GM19043 (cell line): ENCODE data around the gene MARCHF4.

Source experiments
- ATAC-seq: cut with Tn5 transposase; IDR thresholded peaks from one replicate; pipeline ENCODE4 v1.9.1; 2021; ENCODE audit warnings: low read depth; ENCODE audit not compliant: unreplicated experiment

The MARCHF4 gene

DNA sequence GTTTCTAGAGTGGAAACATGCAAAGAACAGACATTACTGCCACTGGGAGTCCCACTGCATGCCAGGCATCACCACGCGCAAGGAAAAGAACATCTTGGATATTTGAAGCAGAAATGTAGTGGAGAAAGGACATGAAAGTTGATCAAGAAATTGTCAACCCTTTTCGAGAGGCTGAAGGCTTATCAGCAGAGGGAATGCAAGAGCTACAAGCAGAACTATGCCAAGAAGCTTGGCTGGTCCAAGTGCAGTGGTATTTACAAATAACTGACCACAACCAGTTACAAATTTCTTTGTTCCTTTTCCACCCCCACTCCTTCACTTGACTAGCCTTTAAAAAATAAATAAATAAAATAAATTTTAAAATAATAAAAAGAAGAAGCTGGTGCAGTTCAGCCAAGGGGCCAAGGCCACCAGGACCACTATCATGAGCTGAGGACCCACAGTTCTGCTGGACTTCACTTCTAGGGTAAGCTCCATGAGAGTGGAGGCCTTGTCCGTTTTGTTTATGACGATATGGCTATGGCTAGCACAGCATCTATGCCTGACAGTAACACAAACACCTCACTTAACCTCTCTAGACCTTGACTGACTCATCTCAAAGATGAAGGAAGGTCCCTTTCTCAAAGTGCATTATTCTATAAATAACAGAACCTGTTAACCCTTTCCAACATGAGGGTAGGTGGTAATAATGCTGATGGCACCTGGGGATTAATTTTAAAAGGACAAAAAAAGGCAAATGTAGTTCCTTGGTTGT is 20.9 kb downstream of the MARCHF4 start:
- no peak for ATAC-seq

DNA sequence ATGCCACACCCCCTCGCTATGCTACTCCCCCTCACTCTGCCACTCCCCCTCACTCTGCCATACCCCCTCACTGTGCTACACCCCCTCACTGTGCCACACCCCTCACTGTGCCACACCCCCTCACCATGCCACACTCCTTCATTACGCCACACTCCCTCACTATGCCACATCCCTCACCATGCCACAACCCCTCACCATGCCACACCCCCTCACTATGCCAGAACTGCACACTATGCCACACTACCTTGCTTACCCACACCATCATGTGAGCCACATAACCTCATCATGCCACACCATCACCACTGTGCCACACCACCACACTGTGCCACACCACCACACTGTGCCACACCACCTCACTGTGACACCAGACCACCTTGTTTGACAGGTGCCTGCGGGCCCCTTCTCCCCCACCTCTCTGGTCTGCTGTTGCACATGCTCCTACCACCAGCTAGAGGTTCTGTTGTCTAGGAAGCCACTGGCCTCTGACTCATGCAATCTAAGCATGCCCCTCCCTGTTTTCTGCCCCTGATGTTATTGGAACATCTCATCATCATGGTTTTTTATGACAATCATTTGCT is 22.0 kb downstream of the MARCHF4 start:
- ATAC-seq, result no peak

DNA sequence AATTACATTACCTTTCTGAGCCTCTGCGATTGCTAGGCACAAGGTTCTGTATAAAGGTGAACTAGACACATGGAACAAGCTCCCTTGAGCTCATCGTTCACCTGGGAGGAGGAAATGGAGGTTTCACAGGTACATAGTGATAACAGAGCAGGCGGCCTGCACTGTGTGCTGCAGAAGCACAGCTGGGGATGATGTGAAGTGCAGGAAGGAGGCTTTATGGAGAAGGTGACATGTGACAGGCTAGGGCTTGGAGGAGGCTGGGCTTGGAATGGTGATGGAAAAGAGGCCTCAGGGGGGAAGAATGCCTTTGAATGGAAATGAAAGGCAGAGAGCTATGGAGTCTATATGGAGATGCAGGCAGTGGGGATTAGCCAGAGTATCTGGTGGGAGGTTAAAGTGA is 22.9 kb downstream of the MARCHF4 start:
- no peak for ATAC-seq

DNA sequence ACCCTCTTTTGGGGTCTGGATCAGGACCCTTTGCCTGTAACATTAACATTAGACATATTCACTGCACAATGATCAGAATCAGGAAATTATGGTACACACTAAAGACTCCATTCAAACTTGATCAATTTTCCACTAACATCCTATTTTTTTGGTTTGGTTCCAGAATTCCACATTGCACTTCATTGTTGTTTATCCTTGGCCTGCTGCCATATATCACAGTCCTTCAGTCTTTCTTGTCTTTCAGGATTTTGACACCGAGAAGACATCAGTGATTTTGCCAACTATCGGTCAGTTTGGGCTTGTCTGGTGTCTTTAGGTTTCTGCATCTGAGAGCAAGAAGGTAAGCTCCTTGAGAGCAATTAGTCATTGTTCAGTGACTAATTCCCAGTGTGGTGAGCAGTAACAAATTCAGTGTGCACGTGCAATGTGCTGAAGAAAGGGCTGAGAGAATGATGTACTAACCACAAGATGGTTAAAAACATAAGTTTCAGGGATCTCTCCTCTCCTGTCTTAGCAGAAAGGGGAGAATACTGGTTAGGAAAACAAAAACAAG is 23.5 kb downstream of the MARCHF4 start:
- ATAC-seq, result no peak

DNA sequence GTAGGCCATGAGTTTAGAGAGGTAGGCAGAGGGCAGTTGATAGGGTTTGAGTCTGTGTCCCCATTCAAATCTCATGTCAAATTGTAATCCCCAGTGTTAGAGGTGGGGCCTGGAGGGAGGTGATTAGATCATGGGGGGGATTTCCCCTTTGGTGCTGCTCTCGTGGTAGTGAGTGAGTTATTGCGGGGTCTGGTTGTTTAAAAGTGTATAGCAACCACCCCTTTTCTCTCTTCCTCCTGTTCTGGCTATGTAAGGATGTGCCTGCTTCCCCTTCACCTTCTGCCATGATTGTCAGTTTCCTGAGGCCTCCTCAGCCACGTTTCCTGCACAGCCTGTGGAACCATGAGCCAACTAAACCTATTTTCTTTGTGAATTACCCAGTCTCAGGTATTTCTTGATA is 25.5 kb downstream of the MARCHF4 start:
- no peak for ATAC-seq

DNA sequence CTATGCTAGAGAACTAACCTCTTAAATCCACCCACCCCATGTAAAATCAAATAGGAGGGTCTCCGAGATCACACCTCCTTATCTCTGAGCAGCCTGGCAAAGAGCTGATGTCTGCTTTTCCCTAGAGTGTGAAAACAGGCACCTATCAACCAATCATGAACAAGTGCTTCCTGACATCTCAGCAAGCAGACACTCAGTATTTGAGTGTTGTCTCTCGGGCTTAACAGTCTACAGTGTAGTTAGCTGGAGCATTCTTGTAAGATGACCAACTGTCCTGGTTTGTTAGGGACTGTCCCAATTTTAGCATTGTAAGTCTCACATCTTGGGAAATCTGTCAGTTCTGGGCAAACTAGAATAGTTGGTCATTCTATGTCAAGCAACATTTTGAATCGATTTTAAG is 26.4 kb downstream of the MARCHF4 start:
- no peak for ATAC-seq

DNA sequence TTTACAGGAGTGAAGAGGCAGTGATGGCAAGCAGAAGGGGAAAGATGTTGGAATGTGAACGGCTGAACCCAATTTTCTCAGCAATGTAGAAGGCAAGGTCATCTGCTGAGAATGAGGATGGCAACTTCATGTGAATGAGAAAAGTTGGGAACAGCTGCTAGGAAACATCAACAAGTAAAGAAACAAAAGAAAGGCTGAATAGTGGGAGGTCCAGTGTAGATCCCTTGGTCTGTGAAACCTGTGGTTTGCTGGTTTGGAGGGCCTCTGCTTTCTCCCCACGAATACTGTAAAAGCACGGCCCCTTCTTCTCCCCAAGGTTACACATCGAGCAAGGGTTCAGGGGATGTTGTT is 27.4 kb downstream of the MARCHF4 start:
- no peak for ATAC-seq

DNA sequence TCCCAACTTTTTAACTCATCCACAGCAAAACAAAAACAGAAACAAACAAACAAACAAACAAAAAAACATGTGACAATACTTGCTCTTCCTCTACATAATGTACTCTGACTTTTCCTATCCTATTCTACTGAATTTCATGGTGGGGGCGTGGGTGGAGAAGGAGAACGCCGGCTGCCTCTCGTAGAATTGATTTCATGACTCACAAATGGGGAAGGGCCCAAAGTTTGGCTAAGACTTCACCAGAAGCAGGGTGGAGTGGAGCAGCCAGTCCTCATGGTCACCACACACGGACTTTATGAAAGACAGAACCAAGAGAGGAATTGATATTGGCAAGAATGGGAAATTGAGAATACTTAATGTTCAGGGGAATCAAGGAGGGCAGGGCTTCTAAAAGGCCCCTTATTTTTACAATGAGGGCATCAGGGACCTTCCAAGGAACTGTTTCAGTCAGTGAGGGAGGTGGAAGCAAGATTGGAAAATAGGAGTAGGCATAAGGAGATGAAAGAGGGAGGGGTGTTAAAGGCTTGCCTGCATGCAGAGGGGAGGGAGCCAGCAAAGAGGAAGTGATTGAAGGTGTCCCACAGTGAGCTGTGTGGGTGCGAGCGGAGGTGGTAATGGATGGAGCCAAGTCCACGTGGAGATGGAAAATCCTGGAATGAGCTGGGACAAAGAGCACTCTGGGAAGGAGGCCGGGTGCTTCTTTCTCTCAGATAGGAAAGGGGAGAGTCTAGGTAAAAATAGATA is 27.9 kb downstream of the MARCHF4 start:
- ATAC-seq, result no peak

DNA sequence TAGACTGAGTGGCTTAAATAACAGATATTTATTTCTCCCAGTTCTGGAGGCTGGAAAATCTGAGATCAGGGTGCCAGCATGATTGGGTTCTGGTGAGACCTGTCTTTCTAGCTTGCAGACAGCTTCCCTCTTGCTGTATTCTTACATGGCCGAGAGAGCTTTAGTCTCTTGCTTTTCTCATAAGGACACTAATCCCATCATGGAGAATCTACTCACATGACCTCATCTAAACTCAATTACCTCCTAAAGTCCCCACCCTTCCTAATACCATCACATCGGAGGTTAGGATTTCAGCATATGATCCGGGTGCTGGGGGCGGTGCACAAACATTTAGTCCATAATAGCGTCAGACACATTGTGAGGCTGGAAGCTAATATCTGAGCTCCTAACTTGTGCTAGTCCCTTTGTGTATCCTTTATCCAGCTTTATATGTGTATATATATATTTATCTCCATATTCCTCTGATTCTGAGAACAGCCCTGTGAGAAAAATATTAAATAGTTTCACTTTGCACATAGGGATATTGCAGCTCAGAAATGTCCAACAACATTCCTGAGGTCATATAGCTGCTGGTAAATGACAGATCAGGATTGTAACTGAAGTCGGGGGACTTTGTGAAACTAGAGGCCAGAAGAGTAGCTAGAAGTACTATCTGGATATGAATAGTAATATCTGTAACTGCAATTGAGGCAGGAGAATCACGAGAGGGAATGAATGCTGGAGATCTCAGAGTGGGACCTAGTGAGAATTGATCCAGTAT is 28.9 kb downstream of the MARCHF4 start:
- ATAC-seq, result no peak

DNA sequence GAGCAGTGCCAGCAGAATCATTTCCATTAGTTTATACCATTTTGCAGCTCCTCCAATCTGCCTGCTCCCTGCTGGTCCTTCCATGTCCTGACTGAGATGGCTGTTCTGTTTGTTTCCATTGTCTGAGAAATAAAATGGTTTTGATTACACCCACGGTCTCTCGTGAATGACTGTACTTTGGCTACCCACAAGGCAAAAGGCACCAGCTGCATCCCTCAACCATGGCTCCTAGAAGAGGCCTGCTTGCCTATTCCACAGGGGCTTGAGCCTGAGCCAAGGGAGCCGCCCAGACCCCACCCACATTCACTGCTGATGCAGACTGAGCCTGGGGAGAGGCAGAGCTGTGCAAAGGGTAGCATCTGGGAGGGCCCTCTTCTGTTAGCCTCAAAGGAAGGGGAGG is 31.2 kb downstream of the MARCHF4 start:
- no peak for ATAC-seq

DNA sequence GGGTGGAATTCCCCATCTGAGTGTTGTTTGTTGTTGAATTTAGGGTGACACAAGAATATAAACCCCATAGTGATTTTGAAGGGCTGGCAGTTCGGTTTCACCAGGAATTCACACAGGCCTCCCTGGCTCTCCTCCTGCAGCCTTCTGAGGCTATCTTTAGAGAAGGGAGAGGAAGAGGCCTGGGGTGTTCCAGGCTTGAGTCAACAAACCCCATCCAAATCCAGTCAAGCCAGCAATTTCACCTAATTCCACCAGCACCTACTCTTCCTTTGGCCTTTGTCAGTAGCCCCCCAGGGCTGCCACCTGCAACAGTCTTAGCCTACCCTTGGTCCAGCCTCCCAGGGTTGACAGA is 32.0 kb downstream of the MARCHF4 start:
- no peak for ATAC-seq

DNA sequence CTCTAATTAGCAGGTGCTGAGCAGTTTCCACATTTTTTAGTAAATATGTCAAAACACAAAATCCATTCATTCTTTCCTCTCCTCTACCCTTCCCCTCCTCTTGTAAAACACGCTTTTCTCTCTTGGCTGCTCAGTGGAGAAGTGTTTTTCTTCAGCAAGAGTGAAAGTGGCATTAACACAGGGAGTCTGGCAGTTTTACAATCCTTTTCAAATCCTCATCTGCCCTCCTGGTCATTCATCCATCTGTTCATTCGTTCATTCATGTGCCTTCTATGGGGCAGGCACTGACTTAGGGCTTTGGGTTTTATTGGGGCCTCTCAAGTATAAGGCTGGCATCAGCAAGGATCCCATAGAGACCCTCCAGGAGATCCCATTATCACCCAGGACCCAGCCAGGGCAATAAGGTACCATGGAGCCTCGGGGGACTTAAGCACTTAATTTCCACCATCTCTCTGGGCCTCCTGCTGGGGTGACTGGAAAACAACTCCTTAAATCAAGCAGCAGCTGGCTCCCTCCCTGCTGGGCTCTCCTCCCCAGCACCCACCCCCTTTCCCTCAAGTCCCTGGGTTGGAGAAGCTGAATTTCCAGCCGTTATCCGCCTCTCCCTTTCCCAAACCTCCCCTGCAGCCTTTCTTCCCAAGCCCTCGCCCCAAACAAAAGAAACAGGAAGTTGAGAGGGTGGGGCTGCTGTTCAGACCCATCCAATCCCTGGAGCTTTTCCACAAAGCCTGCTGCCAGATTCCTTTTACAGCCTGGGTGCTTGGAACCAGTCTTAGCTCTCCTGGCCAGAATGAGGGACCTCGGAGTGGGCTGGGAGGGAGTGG is 32.6 kb downstream of the MARCHF4 start:
- no peak for ATAC-seq

DNA sequence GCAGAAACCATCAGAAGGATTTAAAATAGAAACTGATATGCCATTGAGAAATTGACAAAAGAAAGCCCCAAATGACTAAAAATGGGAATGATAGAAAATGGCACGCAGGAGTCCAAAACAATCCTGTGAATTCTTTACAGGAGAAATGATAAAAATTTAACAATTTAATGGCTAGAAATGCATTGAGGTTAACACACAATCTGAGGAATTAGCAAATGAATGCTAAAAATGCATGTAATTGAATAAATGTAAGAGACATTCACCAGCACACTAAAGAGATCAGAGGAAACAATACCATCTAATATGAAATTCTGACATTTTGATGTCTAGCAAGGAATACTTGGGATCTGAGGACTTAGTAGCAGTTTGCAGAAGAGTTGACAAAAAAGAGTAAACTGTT is 37.0 kb downstream of the MARCHF4 start:
- ATAC-seq, result no peak

DNA sequence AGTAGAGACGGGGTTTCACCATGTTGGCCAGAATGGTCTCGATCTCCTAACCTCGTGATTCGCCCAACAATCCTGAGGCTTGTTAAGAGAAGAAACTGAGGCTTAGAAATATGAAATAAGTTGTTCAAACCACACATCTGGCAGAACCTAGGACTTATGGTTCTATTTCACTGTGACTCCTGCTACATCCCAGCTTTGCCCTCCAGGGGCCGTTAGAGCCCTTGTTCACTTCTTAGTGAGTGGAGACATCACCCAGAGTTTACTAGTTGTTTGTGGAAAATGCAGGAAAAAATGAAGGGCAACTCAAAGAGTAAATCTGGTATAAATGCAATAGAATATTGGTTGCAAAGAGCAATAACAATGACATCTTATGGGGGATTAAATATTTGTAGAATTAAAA is 43.9 kb downstream of the MARCHF4 start:
- ATAC-seq, result no peak

DNA sequence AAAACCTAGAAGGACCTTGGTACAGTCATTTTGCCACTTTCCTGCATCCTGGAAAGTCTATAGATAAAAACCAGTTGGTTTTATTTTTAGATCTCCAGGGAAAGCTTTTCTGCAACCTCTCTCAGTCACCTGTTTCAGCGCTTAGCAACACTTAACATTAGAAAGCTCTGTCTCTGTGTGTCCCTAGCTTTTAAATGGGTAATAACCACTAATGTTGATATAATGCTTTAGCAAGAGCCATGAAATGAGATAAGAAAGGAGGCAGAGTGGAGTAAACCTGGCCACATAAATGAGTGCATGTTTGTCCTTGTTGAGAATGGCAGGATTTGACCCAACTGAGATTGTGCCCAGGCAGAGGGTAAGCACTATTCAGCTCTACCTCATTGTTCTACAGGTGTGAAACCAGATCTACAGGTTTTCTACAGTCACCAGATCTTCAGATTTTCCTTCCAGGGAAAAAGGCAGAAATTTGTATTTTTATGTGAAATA is 44.8 kb downstream of the MARCHF4 start:
- no peak for ATAC-seq
